ENCODE measurements around the gene DOCK3.

Gene DOCK3

GRCh38 chr3:50650018-50650417, 24.7 kb upstream of the DOCK3 start:
- no peak for DNase-seq (ENCODE audit: low spot score)
- no peak for TF ChIP-seq CTCF (IDR thresholded peaks at IDR 0.05; ENCODE audit: borderline replicate concordance, control extremely low read depth, extremely low read depth, insufficient read depth, missing control alignments)
- in situ Hi-C loops (cut with MboI; ENCODE audit: low sequenced_read_pairs, unreplicated experiment): no loop called here

GRCh38 chr3:50651445-50651844, 23.3 kb upstream of the DOCK3 start:
- in situ Hi-C loops (cut with MboI; ENCODE audit: low sequenced_read_pairs, unreplicated experiment): no loop called here
- DNase-seq (ENCODE audit: low spot score): no peak
- TF ChIP-seq CTCF (IDR thresholded peaks at IDR 0.05; ENCODE audit: borderline replicate concordance, control extremely low read depth, extremely low read depth, insufficient read depth, missing control alignments): no peak

- no peak for DNase-seq (ENCODE audit: low spot score)
- TF ChIP-seq CTCF (IDR thresholded peaks at IDR 0.05; ENCODE audit: borderline replicate concordance, control extremely low read depth, extremely low read depth, insufficient read depth, missing control alignments): no peak
- in situ Hi-C loops (cut with MboI; ENCODE audit: low sequenced_read_pairs, unreplicated experiment): no loop called here
Measured at GRCh38 chr3:50651920-50652529, 22.7 kb upstream of the DOCK3 start.

- peak; percentile 74 for DNase-seq (ENCODE audit: low spot score)
- TF ChIP-seq CTCF (IDR thresholded peaks at IDR 0.05; ENCODE audit: borderline replicate concordance, control extremely low read depth, extremely low read depth, insufficient read depth, missing control alignments): peak; percentile 35
- in situ Hi-C loops (cut with MboI; ENCODE audit: low sequenced_read_pairs, unreplicated experiment): no loop called here
Measured at GRCh38 chr3:50652709-50653108, 22.0 kb upstream of the DOCK3 start.

- DNase-seq (ENCODE audit: low spot score): no peak
- no peak for TF ChIP-seq CTCF (IDR thresholded peaks at IDR 0.05; ENCODE audit: borderline replicate concordance, control extremely low read depth, extremely low read depth, insufficient read depth, missing control alignments)
- in situ Hi-C loops (cut with MboI; ENCODE audit: low sequenced_read_pairs, unreplicated experiment): no loop called here
Measured at GRCh38 chr3:50653937-50654595, 20.7 kb upstream of the DOCK3 start.

GRCh38 chr3:50655009-50655830, 19.5 kb upstream of the DOCK3 start:
- no peak for DNase-seq (ENCODE audit: low spot score)
- TF ChIP-seq CTCF (IDR thresholded peaks at IDR 0.05; ENCODE audit: borderline replicate concordance, control extremely low read depth, extremely low read depth, insufficient read depth, missing control alignments): no peak
- in situ Hi-C loops (cut with MboI; ENCODE audit: low sequenced_read_pairs, unreplicated experiment): no loop called here
